CD4-positive, CD25-positive, alpha-beta regulatory T cell (primary cell): ENCODE measurements around the gene PRR12. TPM values are rescaled to one million over a fixed set of nuclear protein-coding genes. Genes with fewer than 3 reads are reported as not detected.

Source experiments
- ATAC-seq, 2 donors: fragments of 150-1000 bp; cut with Tn5 transposase; one replicate each; pipeline ENCODE4 v1.10.0; 2021; ENCODE audit warnings: low read depth in 2 of 2, moderate number of reproducible peaks in 2 of 2, moderate library complexity in 1 of 2
- DNase-seq, 3 donors: peaks; one replicate each; pipeline versions ENCODE4 v3.0.0 to v3.0.0-alpha.2; 2012 to 2022; ENCODE audit warnings: mixed read lengths in 1 of 3
- H3K27ac ChIP-seq: one replicate; pipeline ENCODE4 v1.7.0; 2013; ENCODE audit warnings: mild to moderate bottlenecking, low read length; ENCODE audit not compliant: insufficient read depth, poor library complexity, severe bottlenecking
- H3K27me3 ChIP-seq: one replicate; pipeline ENCODE4 v1.7.0; 2013; ENCODE audit warnings: low read length; ENCODE audit not compliant: control insufficient read depth, insufficient read depth
- H3K36me3 ChIP-seq: one replicate; pipeline ENCODE4 v1.7.0; 2013; ENCODE audit warnings: mild to moderate bottlenecking, low read length, moderate library complexity; ENCODE audit not compliant: control insufficient read depth, insufficient read depth
- H3K4me1 ChIP-seq: 2 replicates; pipeline ENCODE4 v1.7.0; 2013; ENCODE audit warnings: mild to moderate bottlenecking, low read length; ENCODE audit not compliant: insufficient read depth, control insufficient read depth, poor library complexity, severe bottlenecking
- H3K4me3 ChIP-seq: one replicate; pipeline ENCODE4 v1.7.0; 2013; ENCODE audit warnings: low read depth, mild to moderate bottlenecking, low read length, moderate library complexity
- H3K9me3 ChIP-seq, 2 experiments: 1 replicate in 1 of 2; 2 replicates in 1 of 2; pipeline ENCODE4 v1.7.0; 2013; ENCODE audit warnings: low read length in 2 of 2, mild to moderate bottlenecking in 1 of 2, moderate library complexity in 1 of 2; ENCODE audit not compliant: control insufficient read depth in 2 of 2
- H3K27ac Mint-ChIP-seq, 3 donors: one replicate each; pipeline ENCODE4 v1.8.0; 2020 to 2022; ENCODE audit warnings: mild to moderate bottlenecking in 3 of 3, mixed read lengths in 3 of 3, moderate library complexity in 2 of 3
- H3K27me3 Mint-ChIP-seq: one replicate; pipeline ENCODE4 v1.8.0; 2022; ENCODE audit warnings: mild to moderate bottlenecking, mixed read lengths
- H3K36me3 Mint-ChIP-seq: one replicate; pipeline ENCODE4 v1.8.0; 2020; ENCODE audit warnings: mixed read lengths
- H3K4me1 Mint-ChIP-seq, 4 donors: one replicate each; pipeline ENCODE4 v1.8.0; 2020 to 2022; ENCODE audit warnings: mixed read lengths in 4 of 4, mild to moderate bottlenecking in 1 of 4
- H3K4me3 Mint-ChIP-seq, 4 donors: one replicate each; pipeline ENCODE4 v1.8.0; 2020 to 2022; ENCODE audit warnings: mild to moderate bottlenecking in 4 of 4, mixed read lengths in 4 of 4, moderate library complexity in 3 of 4
- H3K9me3 Mint-ChIP-seq, 7 donors: one replicate each; pipeline ENCODE4 v1.8.0; 2020 to 2022; ENCODE audit warnings: mixed read lengths in 7 of 7, mild to moderate bottlenecking in 3 of 7, moderate library complexity in 2 of 7
- polyA plus RNA-seq, 4 donors: library from polyadenylated mRNA; unstranded; fragments of 300-500 nt; fragmentation: Illumina TruSeq; gene quantifications; one replicate each; pipeline ENCODE4 v1.2.3, GENCODE V29; 2021
- total RNA-seq: library from RNA; stranded (reverse); gene quantifications from one replicate; pipeline ENCODE4 v1.2.3, GENCODE V29; 2022

PRR12 gene
- total and polyA plus RNA-seq, 5 donors from 2014 or later: 0.05 to 50.2 (median 0.17) TPM

DNA sequence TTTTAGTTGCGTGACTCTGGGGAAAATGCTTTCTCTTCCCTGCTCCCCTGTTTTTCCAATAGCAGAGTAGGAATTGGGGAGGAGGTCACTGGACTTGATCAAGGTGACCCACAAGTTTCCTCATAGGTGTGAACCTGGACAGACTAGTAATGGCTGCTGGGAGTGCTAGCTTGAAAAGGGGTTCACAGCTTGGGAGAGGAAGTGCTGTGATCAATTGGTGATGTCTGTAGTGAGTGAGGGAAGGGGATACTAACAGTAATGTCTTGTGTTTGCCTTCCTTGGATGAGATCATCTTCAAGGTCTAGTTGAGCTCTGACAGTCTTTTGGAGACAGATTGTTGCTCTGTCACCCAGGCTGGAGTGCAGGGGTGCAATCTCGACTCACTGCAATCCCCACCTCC is 76.5 kb downstream of the PRR12 start:
- H3K4me1 ChIP-seq: peaks cover 39% of the 10 kb centered on the region
- Mint-ChIP-seq H3K27ac (peak overlapping the region in 1 of 3 donors; percentile 98), H3K9me3 (no peaks in the 10 kb centered on the region), H3K4me1 (peaks cover 0 to 52% (median 29%) of the 10 kb centered on the region in 4 donors), H3K27me3 (peaks cover 6% of the 10 kb centered on the region), H3K4me3 (peak overlapping the region; percentile 44 to 98 (median 78)), H3K36me3 (peaks cover 10% of the 10 kb centered on the region)
- no peaks in the 10 kb centered on the region for H3K27me3 ChIP-seq
- ATAC-seq: no peak
- peaks cover 5% of the 10 kb centered on the region for H3K36me3 ChIP-seq
- H3K27ac ChIP-seq: no peak overlapping the region
- H3K9me3 ChIP-seq: no peaks in the 10 kb centered on the region
- no peak for DNase-seq
- H3K4me3 ChIP-seq: no peak overlapping the region

DNA sequence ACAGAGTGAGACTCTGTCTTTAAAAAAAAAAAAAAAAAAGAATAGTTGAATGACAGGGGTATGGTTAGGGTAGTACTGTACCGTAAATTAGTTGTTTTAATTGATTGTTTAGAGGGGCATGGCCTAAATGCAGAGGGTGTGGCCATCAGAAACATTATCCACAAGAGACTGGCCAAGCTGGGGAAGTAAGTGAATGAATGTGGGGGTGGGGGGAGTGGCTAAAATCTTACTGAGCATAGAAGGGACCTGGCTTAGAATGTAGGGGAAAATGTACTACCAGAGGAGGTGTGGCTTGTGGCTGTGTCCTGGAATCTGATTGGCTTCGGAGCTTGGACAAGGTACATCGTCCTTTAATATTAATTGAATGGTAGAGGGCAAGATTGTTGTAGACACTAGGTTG is 78.5 kb downstream of the PRR12 start:
- H3K4me1 Mint-ChIP-seq: peaks cover 5 to 38% (median 28%) of the 10 kb centered on the region in 4 donors
- Histone ChIP-seq H3K4me1 (peaks cover 23% of the 10 kb centered on the region), H3K27me3 (no peaks in the 10 kb centered on the region), H3K9me3 (no peaks in the 10 kb centered on the region), H3K27ac (no peak overlapping the region), H3K4me3 (no peak overlapping the region), H3K36me3 (no peaks in the 10 kb centered on the region)
- no peak overlapping the region for H3K4me3 Mint-ChIP-seq
- H3K36me3 Mint-ChIP-seq: peaks cover 5% of the 10 kb centered on the region
- no peak overlapping the region for H3K27ac Mint-ChIP-seq
- H3K9me3 Mint-ChIP-seq: peaks cover 0 to 1% (median 0%) of the 10 kb centered on the region in 7 donors
- ATAC-seq (no peak), DNase-seq (no peak)
- H3K27me3 Mint-ChIP-seq: peaks cover 11% of the 10 kb centered on the region

DNA sequence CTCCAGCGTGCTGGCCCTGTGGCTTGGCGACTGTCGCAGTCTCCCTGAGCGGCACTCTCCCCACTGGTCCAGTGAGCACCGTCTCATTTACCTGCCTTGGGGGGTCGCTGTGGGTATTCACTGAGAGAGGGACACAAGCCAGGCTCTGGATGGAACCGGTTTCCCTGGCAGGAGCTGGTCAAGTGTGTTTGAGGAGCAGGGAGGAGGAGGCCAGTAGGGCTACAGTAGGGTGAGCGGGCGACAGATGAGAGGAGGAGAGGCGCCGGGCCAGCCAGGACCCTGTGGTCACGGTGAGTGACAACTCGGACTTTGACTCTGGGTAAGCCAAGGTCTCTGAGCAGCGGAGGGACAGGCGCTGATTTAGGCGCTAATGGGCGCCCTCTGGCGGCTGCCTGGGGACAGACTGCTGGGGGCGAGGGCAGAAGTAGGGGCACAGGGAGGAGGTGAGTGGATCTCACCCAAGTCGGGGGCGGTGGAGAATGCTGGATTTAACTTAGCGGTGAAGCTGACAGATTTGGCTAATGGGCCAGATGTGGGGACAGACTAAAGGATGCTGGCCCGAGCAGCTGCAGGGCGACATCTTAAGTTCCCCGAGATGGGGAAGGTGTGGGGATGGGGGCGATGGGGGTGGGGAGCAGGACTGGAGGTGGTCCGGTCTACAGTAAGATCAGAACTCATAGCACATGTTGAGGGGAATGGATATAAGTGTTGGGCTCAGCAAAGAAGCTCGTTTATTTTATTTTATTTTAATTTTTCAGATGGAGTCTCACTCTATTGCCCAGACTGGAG is 81.3 kb downstream of the PRR12 start:
- peaks cover 9% of the 10 kb centered on the region for H3K27me3 Mint-ChIP-seq
- Histone ChIP-seq H3K36me3 (no peaks in the 10 kb centered on the region), H3K9me3 (no peaks in the 10 kb centered on the region), H3K4me1 (peaks cover 18% of the 10 kb centered on the region), H3K4me3 (no peak overlapping the region), H3K27ac (no peak overlapping the region), H3K27me3 (no peaks in the 10 kb centered on the region)
- peak overlapping the region in 3 of 4 donors; percentile 50 to 62 (median 61) for H3K4me3 Mint-ChIP-seq
- H3K9me3 Mint-ChIP-seq: peaks cover 0 to 1% (median 0%) of the 10 kb centered on the region in 7 donors
- peaks cover 5% of the 10 kb centered on the region for H3K36me3 Mint-ChIP-seq
- DNase-seq (peak; percentile 63 to 74 (median 69)), ATAC-seq (no peak)
- H3K4me1 Mint-ChIP-seq: peaks cover 5 to 29% (median 18%) of the 10 kb centered on the region in 4 donors
- peak overlapping the region in 2 of 3 donors; percentile 36 to 93 for H3K27ac Mint-ChIP-seq

Other genes with a start within 250 kb of the PRR12 start
- gene TEAD2, start 228.8 kb upstream of the PRR12 start, total RNA-seq: not detected
- gene TEAD2, start 228.8 kb upstream of the PRR12 start, polyA plus RNA-seq: not detected
- not detected for gene DKKL1, start 227.3 kb upstream of the PRR12 start, total RNA-seq
- gene DKKL1, start 227.3 kb upstream of the PRR12 start, polyA plus RNA-seq: not detected
- gene KASH5, start 202.9 kb upstream of the PRR12 start, total RNA-seq: not detected
- gene KASH5, start 202.9 kb upstream of the PRR12 start, polyA plus RNA-seq: not detected
- gene PTH2, start 167.7 kb upstream of the PRR12 start, total RNA-seq: not detected
- gene PTH2, start 167.7 kb upstream of the PRR12 start, polyA plus RNA-seq: not detected
- not detected for gene GFY, start 165.8 kb upstream of the PRR12 start, total RNA-seq
- gene GFY, start 165.8 kb upstream of the PRR12 start, polyA plus RNA-seq: not detected
- gene SLC17A7, start 149.7 kb upstream of the PRR12 start, total RNA-seq: not detected
- gene SLC17A7, start 149.7 kb upstream of the PRR12 start, polyA plus RNA-seq: not detected
- 150 TPM for gene PIH1D1, start 139.4 kb upstream of the PRR12 start, total RNA-seq
- gene PIH1D1, start 139.4 kb upstream of the PRR12 start, polyA plus RNA-seq: 100 to 1,000 TPM; 109 to 144 (median 118) TPM
- 41.0 TPM for gene ALDH16A1, start 138.0 kb upstream of the PRR12 start, total RNA-seq
- gene ALDH16A1, start 138.0 kb upstream of the PRR12 start, polyA plus RNA-seq: 10 to 100 TPM; 32.7 to 47.1 (median 42.3) TPM
- gene FLT3LG, start 117.0 kb upstream of the PRR12 start, total RNA-seq: 250 TPM
- 100 to 1,000 TPM; 103 to 154 (median 112) TPM for gene FLT3LG, start 117.0 kb upstream of the PRR12 start, polyA plus RNA-seq
- 3,622 TPM for gene RPL13A, start 103.6 kb upstream of the PRR12 start, total RNA-seq
- gene RPL13A, start 103.6 kb upstream of the PRR12 start, polyA plus RNA-seq: 1,000 to 10,000 TPM; 1,768 to 2,996 (median 2,546) TPM
- 2,000 TPM for gene RPS11, start 94.7 kb upstream of the PRR12 start, total RNA-seq
- gene RPS11, start 94.7 kb upstream of the PRR12 start, polyA plus RNA-seq: 1,000 to 10,000 TPM; 1,810 to 2,513 (median 2,330) TPM
- gene FCGRT, start 78.5 kb upstream of the PRR12 start, total RNA-seq: 23.3 TPM
- 10 to 100 TPM; 43.0 to 63.0 (median 49.8) TPM for gene FCGRT, start 78.5 kb upstream of the PRR12 start, polyA plus RNA-seq
- gene RCN3, start 63.2 kb upstream of the PRR12 start, total RNA-seq: 3.6 TPM
- 1 to 10 TPM; 1.5 to 5.5 (median 2.5) TPM for gene RCN3, start 63.2 kb upstream of the PRR12 start, polyA plus RNA-seq
- gene NOSIP, start 10.6 kb upstream of the PRR12 start, total RNA-seq: 124 TPM
- gene NOSIP, start 10.6 kb upstream of the PRR12 start, polyA plus RNA-seq: 100 to 1,000 TPM; 262 to 385 (median 285) TPM
- 0.84 TPM for gene PRRG2, start 9.9 kb upstream of the PRR12 start, total RNA-seq
- gene PRRG2, start 9.9 kb upstream of the PRR12 start, polyA plus RNA-seq: not detected
- gene RRAS, start 49.0 kb downstream of the PRR12 start, total RNA-seq: 4.6 TPM
- 10 to 100 TPM; 17.7 to 22.1 (median 19.8) TPM for gene RRAS, start 49.0 kb downstream of the PRR12 start, polyA plus RNA-seq
- gene SCAF1, start 51.0 kb downstream of the PRR12 start, total RNA-seq: 47.4 TPM
- under 1 TPM in 3 of 4 donors, not detected in 1; 0.53 to 0.88 (median 0.75) TPM for gene SCAF1, start 51.0 kb downstream of the PRR12 start, polyA plus RNA-seq
- gene IRF3, start 74.7 kb downstream of the PRR12 start, total RNA-seq: 235 TPM
- 100 to 1,000 TPM in 1 of 4 donors, 10 to 100 TPM in 3; 76.4 to 104 (median 95.9) TPM for gene IRF3, start 74.7 kb downstream of the PRR12 start, polyA plus RNA-seq
- gene BCL2L12, start 74.8 kb downstream of the PRR12 start, total RNA-seq: 13.6 TPM
- gene BCL2L12, start 74.8 kb downstream of the PRR12 start, polyA plus RNA-seq: 10 to 100 TPM; 13.6 to 15.3 (median 15.1) TPM
- gene PRMT1, start 86.1 kb downstream of the PRR12 start, total RNA-seq: 59.2 TPM
- gene PRMT1, start 86.1 kb downstream of the PRR12 start, polyA plus RNA-seq: 100 to 1,000 TPM; 101 to 118 (median 105) TPM
- 1.7 TPM for gene ADM5, start 98.4 kb downstream of the PRR12 start, total RNA-seq
- gene ADM5, start 98.4 kb downstream of the PRR12 start, polyA plus RNA-seq: under 1 TPM in 2 of 4 donors, not detected in 2; 0.10 to 0.34 TPM
- gene CPT1C, start 99.9 kb downstream of the PRR12 start, total RNA-seq: 0.47 TPM
- under 1 TPM in 3 of 4 donors, not detected in 1; 0.41 to 0.84 (median 0.73) TPM for gene CPT1C, start 99.9 kb downstream of the PRR12 start, polyA plus RNA-seq
- not detected for gene TSKS, start 172.1 kb downstream of the PRR12 start, total RNA-seq
- gene TSKS, start 172.1 kb downstream of the PRR12 start, polyA plus RNA-seq: under 1 TPM; 0.41 to 0.77 (median 0.45) TPM
- gene AP2A1, start 175.8 kb downstream of the PRR12 start, total RNA-seq: 49.5 TPM
- 1 to 10 TPM; 5.2 to 7.4 (median 5.6) TPM for gene AP2A1, start 175.8 kb downstream of the PRR12 start, polyA plus RNA-seq
- gene FUZ, start 222.1 kb downstream of the PRR12 start, total RNA-seq: 15.8 TPM
- 1 to 10 TPM; 4.0 to 8.4 (median 4.9) TPM for gene FUZ, start 222.1 kb downstream of the PRR12 start, polyA plus RNA-seq
- 67.9 TPM for gene MED25, start 227.1 kb downstream of the PRR12 start, total RNA-seq
- gene MED25, start 227.1 kb downstream of the PRR12 start, polyA plus RNA-seq: 10 to 100 TPM; 12.7 to 23.6 (median 19.9) TPM